Pericardium fibroblast (primary cell): ENCODE measurements around the gene ARHGEF4. TPM values are rescaled to one million over a fixed set of nuclear protein-coding genes. Genes with fewer than 3 reads are reported as not detected.

Experiments used
- total RNA-seq: library from RNA; depleted of rRNA; stranded (reverse); fragments of >200 nt; gene quantifications from 2 replicates; pipeline ENCODE4 v1.2.3, GENCODE V29; 2015

Gene ARHGEF4, protein sequence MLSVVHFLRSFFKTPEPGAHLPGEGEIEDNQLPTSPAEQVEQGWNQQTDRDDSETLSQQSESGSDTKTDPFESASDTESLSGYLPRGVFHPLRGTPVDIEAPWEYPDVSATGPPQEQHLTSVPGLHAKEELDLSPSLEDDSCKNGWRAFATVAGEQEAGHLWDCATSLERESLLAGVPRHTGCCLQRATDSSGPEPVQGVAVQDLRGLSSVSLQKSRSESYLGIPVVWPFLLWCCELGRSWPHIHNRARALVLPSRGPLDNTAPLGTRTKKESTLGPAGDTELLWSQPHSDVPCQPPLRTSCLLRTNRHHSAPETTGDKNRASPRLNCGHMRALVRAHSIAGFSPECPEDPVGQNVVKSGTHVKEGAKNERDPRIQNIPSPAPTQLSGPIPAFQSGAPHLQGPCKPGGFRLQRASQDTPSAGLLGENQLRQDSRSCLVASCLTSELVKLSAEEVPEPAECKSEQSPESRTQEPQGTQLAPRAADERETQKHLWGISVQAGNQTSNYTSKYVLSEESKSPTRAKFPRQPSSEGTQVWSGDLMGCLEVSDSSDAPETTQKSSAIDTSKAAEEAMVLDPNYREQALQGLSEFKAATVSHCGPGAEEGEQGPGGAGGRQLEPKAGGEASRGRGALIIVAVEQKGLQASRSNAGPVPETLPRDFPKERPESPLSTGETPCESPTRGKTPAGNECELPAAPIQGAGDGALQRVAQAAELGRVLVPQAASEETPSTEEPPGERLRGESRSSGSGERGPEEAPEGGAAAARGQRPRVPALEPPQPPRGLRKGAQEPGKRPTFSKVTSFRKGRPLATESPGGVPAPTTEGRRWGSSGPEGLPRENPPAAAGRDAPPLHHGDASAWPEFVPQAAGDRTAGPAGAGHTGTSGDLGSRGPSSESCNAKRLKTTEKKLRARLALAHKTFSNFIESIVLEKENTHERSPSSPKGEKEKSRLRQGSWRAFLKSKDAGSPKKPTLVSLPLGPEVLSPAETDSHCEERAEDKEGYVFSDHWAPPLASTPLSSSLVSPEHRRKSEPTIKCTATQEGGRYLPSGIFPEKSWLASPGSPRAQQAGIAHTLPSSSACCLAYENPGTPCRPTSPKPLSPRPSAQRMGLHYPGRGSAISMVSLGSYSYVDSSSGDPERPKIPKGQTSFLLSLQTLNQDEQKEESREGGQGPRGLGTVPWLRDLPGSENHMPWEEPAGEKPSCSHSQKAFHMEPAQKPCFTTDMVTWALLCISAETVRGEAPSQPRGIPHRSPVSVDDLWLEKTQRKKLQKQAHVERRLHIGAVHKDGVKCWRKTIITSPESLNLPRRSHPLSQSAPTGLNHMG (N-terminal part only)
- total RNA-seq: 6.4 and 8.3 TPM in 2 replicates

DNA sequence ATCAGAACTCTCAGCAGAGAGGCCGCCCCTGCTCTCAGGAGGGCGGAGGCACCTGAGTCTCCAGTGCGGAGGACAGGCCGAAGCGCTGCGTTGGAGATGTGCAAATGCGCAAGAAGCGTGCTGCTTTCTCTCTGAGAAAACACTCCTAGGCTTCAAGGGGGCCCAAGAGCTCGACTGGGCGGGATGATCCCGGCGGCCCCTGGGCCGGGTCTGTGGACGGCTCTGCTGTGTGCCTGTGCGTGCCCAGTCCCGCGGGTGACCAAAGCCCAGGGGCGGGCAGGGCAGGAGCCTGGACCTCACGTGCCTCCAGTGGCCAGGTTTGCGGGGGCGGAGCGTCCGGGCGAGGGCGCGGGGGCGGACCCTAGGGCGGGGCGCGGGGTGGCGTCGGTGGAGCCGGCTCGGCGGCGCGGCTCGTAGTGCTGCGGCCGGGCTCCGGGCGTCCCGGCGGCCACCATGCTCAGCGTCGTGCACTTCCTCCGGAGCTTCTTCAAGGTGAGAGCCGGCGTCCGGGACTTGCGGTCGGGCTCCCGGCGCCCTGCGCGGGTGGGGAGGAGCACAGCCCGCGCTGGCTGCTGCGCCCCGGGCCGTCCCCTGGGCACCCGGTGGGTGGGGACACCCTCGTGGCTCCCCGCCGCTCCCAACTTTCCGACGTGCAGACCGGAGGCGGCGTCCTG lies at the start of gene ARHGEF4:
Gene ARHGEF4 (plus strand): TSS at position 414 of the 674 bp plus-strand sequence. CDS start 40 bp downstream, at position 454.

DNA sequence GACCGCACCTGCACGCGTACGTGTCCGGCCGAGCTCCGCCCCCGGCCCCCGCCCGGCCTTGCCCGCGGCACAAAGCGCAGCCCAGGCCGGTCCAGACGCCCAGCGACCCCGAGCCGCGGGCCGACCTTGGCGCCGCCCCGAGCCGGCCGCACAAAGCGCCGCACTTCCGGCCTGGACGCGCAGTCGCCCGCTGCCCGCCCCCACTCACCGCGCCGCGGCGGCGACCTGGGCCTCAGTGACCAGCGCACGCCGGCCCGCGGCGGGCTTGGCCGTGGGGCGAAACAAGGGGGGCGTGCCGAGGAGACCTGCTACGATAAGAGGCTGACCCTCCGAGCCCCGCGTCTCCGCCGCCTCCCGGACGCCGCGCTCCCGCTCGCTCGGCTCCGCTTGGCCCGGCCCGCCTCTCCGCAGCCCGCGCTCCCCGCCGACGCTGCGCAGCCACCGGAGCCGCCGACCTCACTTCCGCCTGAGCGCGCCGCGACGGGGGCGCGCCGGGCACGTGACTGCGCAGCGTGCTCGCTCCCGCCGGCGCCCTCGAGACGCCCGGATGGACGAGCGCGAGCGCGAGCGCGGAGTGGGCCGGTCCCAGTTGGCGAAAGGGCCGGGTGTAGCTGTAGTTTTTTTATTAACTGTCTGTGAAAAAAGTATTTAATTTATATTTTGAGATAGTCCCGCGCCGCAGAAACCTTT lies 256.4 kb downstream of the ARHGEF4 start, which contains the start of gene FAM168B:
Gene FAM168B (minus strand): TSS at position 455 of the 690 bp plus-strand sequence. CDS start 10,814 bp downstream, outside the sequence.

Other genes with a start within 250 kb of the ARHGEF4 start
- not detected in 2 replicates for gene CFC1, start 237.3 kb upstream of the ARHGEF4 start, total RNA-seq
- not detected in 2 replicates for gene POTEJ, start 225.5 kb upstream of the ARHGEF4 start, total RNA-seq
- gene GPR148, start 107.8 kb upstream of the ARHGEF4 start, total RNA-seq: not detected in 2 replicates
- not detected in 2 replicates for gene AMER3, start 81.4 kb upstream of the ARHGEF4 start, total RNA-seq